GM18867 (cell line): ENCODE measurements around the gene SGSH.

Experiments
- ATAC-seq: cut with Tn5 transposase; IDR thresholded peaks from one replicate; pipeline ENCODE4 v1.9.1; 2021; ENCODE audit warnings: mild to moderate bottlenecking, moderate library complexity; ENCODE audit not compliant: unreplicated experiment

The SGSH gene

DNA sequence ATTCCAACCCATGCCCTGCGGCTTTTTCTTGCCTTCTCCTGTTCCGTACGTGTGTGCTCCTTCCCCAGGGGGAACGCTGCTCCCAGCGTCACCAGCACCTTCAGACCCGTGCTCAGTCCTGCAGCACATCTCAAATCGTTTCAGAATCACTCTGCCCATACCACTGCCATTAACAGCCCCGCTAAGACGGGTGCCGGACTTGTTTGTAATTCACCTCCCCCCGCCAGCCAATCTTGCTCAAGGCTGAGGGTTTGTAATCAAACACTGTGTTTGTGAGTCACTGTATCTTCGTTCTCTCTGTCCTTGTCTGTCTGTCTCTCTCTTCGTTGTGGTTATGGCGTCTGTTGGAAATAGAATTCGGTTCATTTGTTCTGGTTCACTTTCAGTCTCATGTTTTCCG lies 33.0 kb downstream of the SGSH start:
- no peak for ATAC-seq

- no peak for ATAC-seq
Measured at GRCh38 chr17:80185968-80186367, 34.2 kb downstream of the SGSH start.

- no peak for ATAC-seq
Measured at GRCh38 chr17:80184423-80184714, 35.8 kb downstream of the SGSH start.

- no peak for ATAC-seq
Measured at GRCh38 chr17:80183581-80184422, 36.3 kb downstream of the SGSH start.

GRCh38 chr17:80182845-80183223 lies 37.3 kb downstream of the SGSH start:
- ATAC-seq = no peak

GRCh38 chr17:80182118-80182844 lies 37.9 kb downstream of the SGSH start:
- no peak for ATAC-seq

DNA sequence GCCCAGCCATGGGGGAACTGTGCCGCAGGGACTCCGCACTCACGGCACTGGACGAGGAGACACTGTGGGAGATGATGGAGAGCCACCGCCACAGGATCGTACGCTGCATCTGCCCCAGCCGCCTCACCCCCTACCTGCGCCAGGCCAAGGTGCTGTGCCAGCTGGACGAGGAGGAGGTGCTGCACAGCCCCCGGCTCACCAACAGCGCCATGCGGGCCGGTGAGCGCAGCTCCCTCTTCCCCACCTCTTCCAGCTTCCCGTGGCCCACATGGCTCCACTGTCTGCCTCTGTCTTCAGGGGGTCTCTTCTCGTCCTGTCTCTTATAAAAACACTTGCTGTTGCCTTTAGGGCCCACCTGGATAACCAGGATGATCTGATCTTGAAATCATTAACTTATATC lies 38.7 kb downstream of the SGSH start:
- no peak for ATAC-seq

- ATAC-seq = no peak
Measured at GRCh38 chr17:80180192-80180591, 39.9 kb downstream of the SGSH start.

- ATAC-seq = no peak
Measured at GRCh38 chr17:80177986-80178595, 42.0 kb downstream of the SGSH start.

DNA sequence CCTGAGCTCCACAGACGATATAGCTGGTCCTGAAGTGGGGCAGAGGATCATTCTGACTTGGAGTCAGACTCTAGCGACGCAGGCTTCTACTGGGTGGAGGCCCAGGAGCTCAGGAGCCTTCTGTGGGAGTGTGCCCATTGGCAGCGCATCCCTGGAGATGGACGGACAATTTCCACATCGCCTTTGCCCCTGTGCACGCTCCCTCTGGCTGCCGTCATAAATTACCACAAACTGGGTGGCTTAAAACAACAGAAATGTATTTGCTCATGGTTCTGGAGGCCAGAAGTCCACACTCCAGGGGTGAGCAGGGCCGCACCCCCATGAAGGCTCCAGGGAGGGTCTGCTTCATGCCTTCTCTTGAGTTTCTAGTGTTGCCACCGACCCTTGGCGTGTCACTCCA lies 43.4 kb downstream of the SGSH start:
- ATAC-seq = no peak

GRCh38 chr17:80173916-80174315 lies 46.2 kb downstream of the SGSH start:
- ATAC-seq = no peak

DNA sequence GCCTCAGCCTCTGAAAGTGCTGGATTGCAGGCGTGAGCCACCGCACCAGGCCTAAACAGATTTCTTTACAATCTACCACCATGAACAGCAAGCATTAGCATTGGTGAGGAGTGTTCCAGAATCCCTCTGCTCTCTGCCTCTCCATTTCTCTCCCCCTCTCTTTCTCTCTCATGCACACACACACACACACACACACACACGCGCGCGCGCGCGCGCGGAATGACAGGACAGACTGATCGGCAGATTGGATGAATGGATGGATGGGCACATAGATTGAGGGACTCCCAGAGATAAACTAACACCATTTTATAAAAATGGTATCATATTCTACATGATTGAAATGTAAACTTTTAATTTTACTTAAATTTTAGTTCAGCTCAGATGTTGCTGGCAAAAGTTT lies 47.0 kb downstream of the SGSH start:
- ATAC-seq = no peak

DNA sequence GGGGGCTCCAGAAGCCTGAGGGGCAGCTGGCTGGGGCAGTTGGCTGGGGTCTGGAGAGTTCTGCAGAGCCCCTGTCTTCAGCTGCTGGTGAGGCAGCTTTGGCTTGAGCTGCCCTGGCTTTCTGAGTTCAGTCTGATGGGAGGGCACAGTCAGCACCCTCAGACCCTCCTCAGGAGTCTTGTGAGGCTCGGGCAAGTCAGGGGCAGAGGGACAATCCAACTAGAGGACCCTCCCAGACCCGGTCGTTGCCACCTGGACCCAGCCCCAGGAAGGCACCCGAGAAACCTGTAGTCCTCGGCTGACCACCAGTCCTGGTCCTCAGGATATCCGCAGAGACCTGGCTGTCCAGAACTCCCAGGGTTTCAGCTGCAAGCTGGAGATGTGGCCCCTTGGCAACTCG lies 48.5 kb downstream of the SGSH start:
- ATAC-seq = no peak

DNA sequence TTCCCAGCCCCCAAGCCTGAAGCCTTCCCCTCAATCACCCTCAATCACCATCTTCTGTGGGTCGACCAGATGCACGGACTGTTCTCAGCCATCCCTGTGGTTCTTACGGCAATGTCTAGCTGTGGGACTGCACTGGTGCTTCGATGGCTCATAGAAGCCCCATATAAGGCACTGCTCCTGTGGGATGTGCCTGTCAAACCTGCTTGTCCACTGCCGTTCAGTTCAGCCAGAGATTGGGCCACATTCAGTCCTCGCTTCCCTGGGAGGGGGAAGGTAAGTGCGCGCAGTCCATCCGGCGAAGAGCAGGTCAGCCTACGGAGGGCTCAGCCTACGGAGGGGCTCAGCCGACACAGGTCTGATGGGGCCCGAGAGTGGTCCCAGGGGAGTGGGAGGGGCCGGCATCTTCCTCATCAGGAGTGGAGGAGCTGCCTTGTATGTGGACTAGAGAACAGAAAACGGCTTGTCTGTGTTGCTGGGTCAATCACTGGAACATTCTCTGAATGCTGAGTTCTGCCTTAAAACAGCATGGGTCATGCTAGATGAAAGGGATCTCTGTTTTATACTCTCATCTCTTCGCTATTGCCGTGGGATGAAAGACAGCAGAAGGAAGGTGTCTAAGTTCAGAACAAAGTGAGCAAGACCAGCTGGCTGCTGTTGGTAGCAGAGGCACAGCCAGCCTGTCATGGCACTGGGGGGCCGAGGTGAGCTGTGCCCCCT lies 50.2 kb downstream of the SGSH start, which contains the start of gene CARD14:
Gene CARD14 (plus strand): TSS at position 247 of the 717 bp plus-strand sequence. CDS start 11,409 bp downstream, outside the sequence.
- ATAC-seq = no peak

DNA sequence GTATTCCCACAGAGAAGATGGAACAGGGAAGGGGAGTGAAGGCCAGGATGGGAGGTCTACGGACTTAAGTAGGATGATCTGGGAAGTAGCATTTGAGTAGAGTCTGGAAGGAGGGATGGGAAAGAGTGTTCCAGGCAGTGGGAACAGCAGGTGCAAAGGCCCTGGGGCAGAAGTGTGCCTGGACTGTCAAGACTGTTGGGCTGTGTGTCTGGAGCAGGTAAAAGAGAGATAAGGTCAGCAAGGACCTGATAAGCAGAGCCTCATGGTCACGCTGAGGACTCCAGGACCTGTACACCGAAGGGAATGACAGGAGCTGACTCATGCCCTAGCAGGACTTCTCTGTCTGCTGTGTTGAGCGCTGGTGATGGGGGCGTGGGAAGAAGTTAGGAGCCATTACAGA lies 51.0 kb downstream of the SGSH start:
- ATAC-seq = no peak

GRCh38 chr17:80168371-80168770 lies 51.8 kb downstream of the SGSH start:
- no peak for ATAC-seq

- ATAC-seq = no peak
Measured at GRCh38 chr17:80166446-80166845, 53.7 kb downstream of the SGSH start.

GRCh38 chr17:80164185-80164584 lies 55.9 kb downstream of the SGSH start:
- no peak for ATAC-seq

GRCh38 chr17:80163336-80163735 lies 56.8 kb downstream of the SGSH start:
- ATAC-seq = no peak

DNA sequence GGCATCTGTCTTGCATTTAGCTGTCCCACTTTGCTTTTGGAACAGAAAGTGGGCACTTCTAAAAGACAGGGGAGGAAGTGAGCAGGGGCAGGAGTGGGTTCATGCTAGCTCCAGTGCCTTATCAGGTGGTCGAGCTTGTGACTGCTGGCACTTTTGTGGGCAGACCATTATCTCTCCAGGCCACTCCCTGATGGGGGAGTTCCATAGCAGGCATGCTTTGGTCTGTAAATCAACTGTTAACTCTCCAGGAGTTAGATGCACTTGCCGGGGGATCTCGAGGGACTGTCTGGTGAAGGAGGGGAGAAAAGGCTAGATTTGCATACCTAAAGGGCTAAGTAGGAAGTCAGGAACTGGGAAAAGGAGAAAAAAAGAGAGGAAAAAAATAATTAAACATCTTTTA lies 59.6 kb downstream of the SGSH start:
- ATAC-seq = no peak
